GM21717 (cell line): ENCODE data around the gene OR10J1.

ENCODE experiments used
- ATAC-seq: cut with Tn5 transposase; IDR thresholded peaks from one replicate; pipeline ENCODE4 v1.9.1; 2021; ENCODE audit warnings: mild to moderate bottlenecking, moderate library complexity; ENCODE audit not compliant: unreplicated experiment

Gene OR10J1

GRCh38 chr1:159483501-159483900 lies 44.0 kb downstream of the OR10J1 start:
- ATAC-seq, result no peak
